Keratinocyte (primary cell): ENCODE data around the gene ACER3. TPM values are rescaled to one million over a fixed set of nuclear protein-coding genes. Genes with fewer than 3 reads are reported as not detected.

Experiments
- DNase-seq: peaks from one replicate; pipeline ENCODE4 v3.0.0-alpha.2; 2011; ENCODE audit warnings: low read depth, missing footprints, low spot score
- FAIRE-seq: peaks from 2 replicates; lab custom pipeline; 2011; peaks lifted over from hg19 to GRCh38; lab: Jason Lieb, UNC
- H2AFZ ChIP-seq: 2 replicates; pipeline ENCODE4 v1.6.0; 2012; ENCODE audit warnings: low read length, control low read depth, inconsistent platforms; ENCODE audit not compliant: control insufficient read depth
- H3K27ac ChIP-seq: 2 replicates; pipeline ENCODE4 v1.5.1; 2011; ENCODE audit warnings: low read length; ENCODE audit not compliant: control insufficient read depth, insufficient read depth
- H3K27me3 ChIP-seq: 3 replicates; pipeline ENCODE4 v1.6.0; 2011; ENCODE audit warnings: low read length; ENCODE audit not compliant: control insufficient read depth, insufficient read depth; ENCODE audit errors: extremely low read depth
- H3K36me3 ChIP-seq, 2 experiments: 2 replicates in 1 of 2; 3 replicates in 1 of 2; pipeline ENCODE4 v1.5.1; 2011; ENCODE audit warnings: low read length in 2 of 2, mild to moderate bottlenecking in 1 of 2; ENCODE audit not compliant: control insufficient read depth in 2 of 2, insufficient read depth in 2 of 2; ENCODE audit errors: extremely low read depth in 1 of 2
- H3K4me1 ChIP-seq: 3 replicates; pipeline ENCODE4 v1.5.1; 2011; ENCODE audit warnings: low read length; ENCODE audit not compliant: control insufficient read depth, insufficient read depth; ENCODE audit errors: extremely low read depth
- H3K4me2 ChIP-seq: 3 replicates; pipeline ENCODE4 v1.6.0; 2011; ENCODE audit warnings: low read depth, low read length; ENCODE audit not compliant: control insufficient read depth, insufficient read depth; ENCODE audit errors: extremely low read depth
- H3K4me3 ChIP-seq, 3 experiments: fragments of 200-600 bp in 1 of 3; sonication (generic) in 1 of 3; 2 replicates in 2 of 3; 3 replicates in 1 of 3; pipeline ENCODE4 v1.5.1; 2011 to 2016; ENCODE audit warnings: low read length in 3 of 3, mild to moderate bottlenecking in 3 of 3, control low read depth in 2 of 3, inconsistent platforms in 1 of 3, low read depth in 1 of 3, mixed read lengths in 1 of 3, mixed run types in 1 of 3, moderate library complexity in 1 of 3; ENCODE audit not compliant: control insufficient read depth in 2 of 3, insufficient read depth in 2 of 3; ENCODE audit errors: extremely low read depth in 1 of 3
- H3K79me2 ChIP-seq: 2 replicates; pipeline ENCODE4 v1.6.0; 2012; ENCODE audit warnings: low read length; ENCODE audit not compliant: control insufficient read depth, insufficient read depth
- H3K9ac ChIP-seq: 3 replicates; pipeline ENCODE4 v1.6.0; 2011; ENCODE audit warnings: low read length; ENCODE audit not compliant: control insufficient read depth, insufficient read depth; ENCODE audit errors: extremely low read depth
- H3K9me1 ChIP-seq: 3 replicates; pipeline ENCODE4 v1.6.0; 2011; ENCODE audit warnings: low read length; ENCODE audit not compliant: control insufficient read depth, insufficient read depth; ENCODE audit errors: extremely low read depth
- H3K9me3 ChIP-seq: 2 replicates; pipeline ENCODE4 v1.5.1; 2012; ENCODE audit warnings: low read depth, low read length; ENCODE audit not compliant: control insufficient read depth
- H4K20me1 ChIP-seq: 3 replicates; pipeline ENCODE4 v1.6.0; 2011; ENCODE audit warnings: low read length; ENCODE audit not compliant: control insufficient read depth, insufficient read depth; ENCODE audit errors: extremely low read depth
- CTCF ChIP-seq, 3 experiments: IDR thresholded peaks in 1 of 3; conservative IDR thresholded peaks in 1 of 3; optimal IDR thresholded peaks in 1 of 3; 2 replicates in 2 of 3; 3 replicates in 1 of 3; pipeline versions ENCODE3 to v1.5.1; 2011; ENCODE audit warnings: low read length in 3 of 3, mild to moderate bottlenecking in 3 of 3, moderate library complexity in 2 of 3, control low read depth in 1 of 3, inconsistent platforms in 1 of 3; ENCODE audit not compliant: insufficient read depth in 2 of 3; ENCODE audit errors: extremely low read depth in 1 of 3
- EZH2 ChIP-seq: IDR thresholded peaks from one replicate; pipeline ENCODE4 v1.6.1; 2012; ENCODE audit warnings: inconsistent platforms, mild to moderate bottlenecking, low read length, moderate library complexity
- dilution Hi-C: fragments of 300-500 bp; cut with MboI; formaldehyde crosslinking; loops from one replicate; pipeline ENCODE4 v1.7.0; 2020; ENCODE audit warnings: low sequenced_read_pairs; ENCODE audit not compliant: extremely low pct_ligation_motif_present
- polyA plus RNA-seq, 5 experiments: library from polyadenylated mRNA; depleted of rRNA in 3 of 5; stranded (reverse) in 3 of 5; stranded (forward) in 1 of 5; unstranded in 1 of 5; fragments of >200 nt; gene quantifications; 1 replicate in 1 of 5; 2 replicates in 3 of 5; 3 replicates in 1 of 5; pipeline versions ENCODE4 v1.2.1 to v1.2.3, GENCODE V29; 2011 to 2012; ENCODE audit warnings: missing spikeins in 2 of 5, low read depth in 1 of 5, low replicate concordance in 1 of 5

ACER3 gene
- polyA plus RNA-seq, 1 donor (not counting 4 experiments of a cell fraction or from before 2014, with no cell fraction given) = 55.0 TPM

- H3K27me3 ChIP-seq = peaks cover 23% of the 10 kb centered on the region
- H3K9me3 ChIP-seq = no peaks in the 10 kb centered on the region
- H4K20me1 ChIP-seq = no peaks in the 10 kb centered on the region
- H2AFZ ChIP-seq = no peak overlapping the region
- H3K4me1 ChIP-seq = peaks cover 7% of the 10 kb centered on the region
- H3K9ac ChIP-seq = no peak overlapping the region
- no peaks in the 10 kb centered on the region for H3K79me2 ChIP-seq
- FAIRE-seq (no peak), DNase-seq (no peak)
- H3K36me3 ChIP-seq = no peaks in the 10 kb centered on the region
- dilution Hi-C loops = no loop called here
- H3K27ac ChIP-seq = no peak overlapping the region
- no peaks in the 10 kb centered on the region for H3K9me1 ChIP-seq
- H3K4me3 ChIP-seq = no peak overlapping the region
- no peak for TF ChIP-seq CTCF (optimal IDR thresholded peaks at IDR 0.05 in 1 of 3, IDR thresholded peaks at IDR 0.05 in 1 of 3, conservative IDR thresholded peaks at IDR 0.05 in 1 of 3; ENCODE audit: extremely low read depth in 1 of 3, insufficient read depth in 2 of 3, low read length in 3 of 3)
- no peak for TF ChIP-seq EZH2
- no peak overlapping the region for H3K4me2 ChIP-seq
These were observed 170.9 kb downstream of the ACER3 start for GRCh38 chr11:77031599-77031998.

GRCh38 chr11:77035039-77035438 is 174.3 kb downstream of the ACER3 start:
- no peak overlapping the region for H3K4me3 ChIP-seq
- dilution Hi-C loops = no loop called here
- H2AFZ ChIP-seq = no peak overlapping the region
- no peaks in the 10 kb centered on the region for H3K36me3 ChIP-seq
- peaks cover 37% of the 10 kb centered on the region for H3K27me3 ChIP-seq
- H3K9ac ChIP-seq = no peak overlapping the region
- H3K4me2 ChIP-seq = no peak overlapping the region
- no peak for TF ChIP-seq CTCF (optimal IDR thresholded peaks at IDR 0.05 in 1 of 3, IDR thresholded peaks at IDR 0.05 in 1 of 3, conservative IDR thresholded peaks at IDR 0.05 in 1 of 3; ENCODE audit: extremely low read depth in 1 of 3, insufficient read depth in 2 of 3, low read length in 3 of 3)
- no peak for TF ChIP-seq EZH2
- no peaks in the 10 kb centered on the region for H3K9me1 ChIP-seq
- no peak overlapping the region for H3K27ac ChIP-seq
- peaks cover 7% of the 10 kb centered on the region for H3K4me1 ChIP-seq
- DNase-seq (no peak), FAIRE-seq (no peak)
- H3K9me3 ChIP-seq = no peaks in the 10 kb centered on the region
- H3K79me2 ChIP-seq = no peaks in the 10 kb centered on the region
- no peaks in the 10 kb centered on the region for H4K20me1 ChIP-seq
